Activated CD8-positive, alpha-beta memory T cell treated with anti-CD3 and anti-CD28 coated beads, Interleukin-2, amount 50 U/mL, for 48 hours (primary cell): Measurements from ENCODE around the gene EPGN.
"Not testable (repeated sequence)": the region's sequence is repeated elsewhere in the genome, so short reads cannot be mapped to it uniquely, and the experiment has no call there.

Source experiments
- DNase-seq: peaks from one replicate; pipeline ENCODE4 v3.0.0-alpha.2; 2020

Gene EPGN

GRCh38 chr4:74311696-74312313 lies 3.5 kb downstream of the EPGN start:
- DNase-seq = no peak

GRCh38 chr4:74314329-74314728 lies 6.1 kb downstream of the EPGN start:
- no peak for DNase-seq

DNA sequence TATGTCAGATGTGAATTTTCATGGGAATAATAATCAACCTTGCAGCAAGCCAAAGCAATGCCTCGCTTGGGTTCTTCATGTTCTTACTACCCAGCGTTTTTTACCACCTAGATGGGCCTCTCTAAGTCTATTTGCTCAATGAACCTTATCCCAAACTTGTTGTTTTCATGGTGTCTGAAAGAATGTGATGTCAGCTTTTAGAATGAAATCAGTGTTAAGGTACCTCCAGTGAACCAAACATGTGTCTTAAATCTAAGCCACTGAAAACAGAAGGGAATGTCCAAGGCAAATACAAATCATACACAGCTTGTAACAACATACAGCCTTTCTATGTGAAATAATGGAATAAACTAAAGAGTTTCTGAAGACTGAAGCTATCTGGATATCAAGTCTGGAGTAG lies 6.7 kb downstream of the EPGN start:
- DNase-seq = no peak

- no peak for DNase-seq
These were observed 7.1 kb downstream of the EPGN start for GRCh38 chr4:74315376-74315775.

GRCh38 chr4:74316397-74316796 lies 8.1 kb downstream of the EPGN start:
- no peak for DNase-seq

GRCh38 chr4:74317616-74318246 lies 9.5 kb downstream of the EPGN start:
- DNase-seq = no peak

DNA sequence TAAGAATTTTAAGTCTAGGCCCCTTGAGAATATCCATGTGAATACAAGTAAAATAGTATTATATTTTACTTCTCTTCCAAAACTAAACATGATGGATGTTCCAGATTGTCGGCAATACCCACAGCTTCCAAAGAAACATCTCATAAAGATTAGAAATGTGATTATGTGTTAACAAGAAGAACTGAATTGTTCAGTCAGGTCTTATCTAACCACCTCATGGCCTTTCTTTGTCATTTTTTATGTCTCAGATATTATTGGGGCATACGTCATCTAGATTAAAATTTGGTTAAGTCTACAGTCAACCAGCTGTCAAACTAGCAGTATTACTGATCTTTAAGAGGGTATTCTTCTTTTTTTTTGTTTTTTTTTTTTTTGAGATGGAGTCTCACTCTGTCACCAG lies 10.0 kb downstream of the EPGN start:
- DNase-seq = no peak

DNA sequence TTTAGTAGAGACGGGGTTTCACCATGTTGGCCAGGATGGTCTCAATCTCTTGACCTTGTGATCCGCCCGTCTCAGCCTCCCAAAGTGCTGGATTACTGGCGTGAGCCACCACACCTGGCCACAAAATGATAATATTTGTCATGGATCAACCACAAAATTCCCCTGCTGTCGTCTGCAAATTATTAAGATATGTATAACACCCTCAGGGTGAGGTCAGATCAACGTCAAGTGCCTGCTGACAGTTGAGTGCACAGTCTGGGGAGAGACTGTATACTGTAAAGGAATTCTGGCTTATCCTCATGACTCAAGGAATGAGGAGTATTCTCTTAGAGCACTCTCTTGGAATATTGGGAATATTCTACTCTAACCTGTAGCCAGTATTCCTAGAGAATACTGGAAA lies 11.2 kb downstream of the EPGN start:
- no peak for DNase-seq

- no peak for DNase-seq
These were observed 12.4 kb downstream of the EPGN start for GRCh38 chr4:74320559-74321118.

- DNase-seq = no peak
These were observed 14.0 kb downstream of the EPGN start for GRCh38 chr4:74322301-74322700.

GRCh38 chr4:74323663-74324062 lies 15.4 kb downstream of the EPGN start:
- DNase-seq = no peak

DNA sequence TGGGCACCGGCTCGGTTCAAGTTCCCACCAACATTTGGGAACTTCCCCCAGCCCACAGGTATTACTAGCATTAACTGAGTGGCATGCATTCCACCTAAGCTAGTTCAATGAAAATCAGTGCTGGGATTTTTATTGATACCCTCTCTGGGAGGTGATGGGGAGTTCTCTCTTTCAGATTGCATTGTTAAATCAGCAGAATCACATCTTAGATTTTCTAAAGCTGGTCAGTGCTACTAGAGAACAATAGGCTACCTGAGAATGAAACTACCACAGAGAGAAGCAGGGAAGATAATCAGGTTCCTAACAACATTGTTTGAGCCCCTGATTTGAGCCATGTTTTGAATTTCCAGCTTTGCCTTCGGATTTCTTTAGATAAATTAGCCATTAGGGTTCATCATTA lies 16.0 kb downstream of the EPGN start:
- no peak for DNase-seq

DNA sequence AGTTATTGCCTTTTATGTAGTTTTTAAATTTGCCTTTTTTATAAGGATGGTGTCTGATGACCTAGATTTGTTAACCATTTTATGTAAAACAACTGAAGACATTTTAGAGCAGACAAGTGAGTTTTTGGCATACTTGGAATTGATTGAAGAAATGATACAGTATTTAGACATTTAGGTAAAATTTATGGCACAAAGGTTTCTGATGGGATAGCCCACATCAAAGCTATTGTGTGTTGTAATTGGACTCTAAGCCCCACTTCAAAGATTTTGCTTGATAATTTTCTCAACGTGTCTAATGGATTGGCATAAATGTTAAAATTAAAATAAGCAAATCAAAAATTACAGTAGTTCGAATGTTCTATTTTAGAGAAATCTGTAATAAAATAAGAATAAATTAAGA lies 17.6 kb downstream of the EPGN start:
- DNase-seq = no peak

GRCh38 chr4:74327762-74328161 lies 19.5 kb downstream of the EPGN start:
- DNase-seq = no peak

DNA sequence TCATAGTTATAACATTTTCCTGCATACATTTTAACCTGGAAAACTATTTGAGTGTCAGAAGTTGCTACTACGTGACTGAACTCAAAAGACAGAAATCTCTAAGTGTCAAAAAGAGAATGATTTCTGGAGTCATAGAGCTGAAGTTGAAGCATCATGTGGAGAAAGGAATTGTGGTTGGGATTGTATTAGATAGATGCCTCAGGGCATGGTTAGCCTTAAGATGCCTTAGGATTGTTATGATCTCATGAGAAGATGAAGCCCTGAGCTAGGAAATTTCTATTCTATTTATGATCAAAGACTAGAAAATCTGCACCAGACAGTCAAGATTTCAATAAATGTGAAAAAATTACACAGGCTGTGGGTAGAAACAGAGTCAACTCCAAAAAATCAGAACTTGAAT lies 20.2 kb downstream of the EPGN start:
- no peak for DNase-seq

DNA sequence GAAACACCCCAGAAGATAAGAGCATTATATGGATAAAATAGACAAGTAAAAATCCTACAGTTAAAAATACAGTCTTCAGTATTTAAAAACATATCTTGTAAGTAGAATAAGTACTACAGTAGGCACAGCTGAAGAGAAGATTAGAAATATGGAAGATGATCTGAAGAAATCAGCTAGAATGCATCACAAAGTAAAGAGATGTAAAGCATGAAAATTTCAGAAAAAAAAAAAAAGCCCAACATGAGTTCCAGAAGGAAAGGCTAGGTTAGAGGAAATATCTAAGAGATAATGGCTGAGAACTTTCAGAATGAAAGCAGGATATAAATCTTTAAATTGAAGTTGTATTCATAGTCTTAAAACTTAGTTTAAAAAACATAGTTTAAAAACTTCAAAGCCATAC lies 21.0 kb downstream of the EPGN start:
- DNase-seq = no peak

GRCh38 chr4:74330295-74330750 lies 22.1 kb downstream of the EPGN start:
- DNase-seq = no peak

DNA sequence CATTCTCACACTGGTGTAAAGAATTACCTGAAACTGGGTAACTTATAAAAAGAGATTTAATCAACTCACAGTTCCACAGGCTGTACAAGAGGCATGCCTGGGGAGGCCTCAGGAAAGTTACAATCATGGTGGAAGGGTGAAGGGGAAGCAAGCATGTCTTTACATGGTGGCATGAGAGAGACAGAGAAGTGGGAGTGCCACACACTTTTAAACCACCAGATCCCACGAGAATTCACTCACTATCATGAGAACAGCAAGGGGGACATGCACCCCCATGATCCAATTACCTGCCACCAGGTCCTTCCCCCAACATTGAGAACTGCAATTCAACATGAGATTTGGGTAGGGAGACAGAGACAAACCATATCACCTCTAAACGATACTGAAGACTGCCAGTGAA lies 23.0 kb downstream of the EPGN start:
- no peak for DNase-seq

DNA sequence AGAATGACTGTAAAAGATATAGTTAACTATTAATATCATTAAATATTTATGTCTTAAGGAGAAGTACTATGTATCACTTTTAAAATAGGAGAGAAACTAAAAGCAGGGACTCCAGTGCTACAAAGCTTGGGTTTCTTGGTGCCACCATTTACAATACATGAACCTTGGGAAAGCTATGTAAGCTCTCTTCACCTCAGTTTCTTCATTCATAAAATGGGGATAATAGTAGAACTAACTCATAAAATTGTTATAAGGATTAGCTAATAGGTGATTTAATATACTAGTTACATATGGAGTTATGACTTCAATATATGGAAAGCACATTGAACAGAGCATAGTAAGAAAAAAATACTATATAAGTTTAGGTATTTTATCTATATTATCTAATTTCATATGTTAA lies 23.7 kb downstream of the EPGN start:
- no peak for DNase-seq

DNA sequence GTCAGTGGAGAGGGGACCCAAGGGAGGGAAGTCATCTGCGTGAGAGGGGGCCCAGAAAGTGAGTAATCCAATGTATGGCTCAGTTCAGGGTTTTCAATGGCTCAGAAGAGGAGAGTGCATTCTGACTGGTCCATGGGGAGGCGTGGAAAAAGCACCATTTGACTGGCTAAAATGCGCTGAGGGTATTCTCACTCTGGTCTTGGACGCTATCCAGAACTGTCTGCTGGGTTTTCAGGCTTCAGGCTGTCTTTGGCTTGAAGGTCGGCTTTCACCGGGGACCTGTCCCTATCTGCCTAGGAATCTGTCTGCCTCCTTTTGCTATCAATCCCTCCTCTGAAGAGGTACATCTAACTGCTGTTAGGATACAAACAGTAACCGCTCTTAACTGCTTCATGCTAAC lies 26.4 kb downstream of the EPGN start:
- DNase-seq = no peak

GRCh38 chr4:74335341-74336021 lies 27.2 kb downstream of the EPGN start:
- DNase-seq = no peak

GRCh38 chr4:74338792-74339333 lies 30.6 kb downstream of the EPGN start:
- no peak for DNase-seq

DNA sequence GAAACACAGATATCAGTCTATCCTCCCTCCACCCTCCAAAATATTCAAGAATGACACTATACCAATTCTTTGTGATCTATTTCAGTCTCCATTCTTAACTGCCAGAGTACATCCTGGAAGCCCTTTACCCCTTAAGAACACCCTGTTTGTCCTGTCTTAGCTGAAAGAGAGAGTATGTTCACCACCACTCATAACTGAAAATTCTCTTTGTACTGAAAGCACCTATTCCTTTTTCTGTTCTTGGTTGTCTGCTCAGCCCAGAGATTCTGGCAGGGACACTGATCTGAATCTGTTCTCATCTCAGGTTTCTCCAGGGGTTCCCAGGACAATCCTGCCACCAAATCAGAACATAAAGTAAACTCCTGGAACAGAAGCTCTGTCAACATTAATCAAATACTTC lies 31.2 kb downstream of the EPGN start:
- no peak for DNase-seq

GRCh38 chr4:74340421-74340820 lies 32.2 kb downstream of the EPGN start:
- not testable (repeated sequence) for DNase-seq
